GM11168 (cell line): ENCODE results near the gene SMC1B.
"Not testable (repeated sequence)": the region's sequence is repeated elsewhere in the genome, so short reads cannot be mapped to it uniquely, and the experiment has no call there.

Experiments used
- in situ Hi-C: fragments of 300-500 bp; cut with MboI; formaldehyde crosslinking; loops from one replicate; pipeline ENCODE4 v1.12.0; 2022; ENCODE audit warnings: low sequenced_read_pairs; ENCODE audit not compliant: unreplicated experiment

SMC1B gene

DNA sequence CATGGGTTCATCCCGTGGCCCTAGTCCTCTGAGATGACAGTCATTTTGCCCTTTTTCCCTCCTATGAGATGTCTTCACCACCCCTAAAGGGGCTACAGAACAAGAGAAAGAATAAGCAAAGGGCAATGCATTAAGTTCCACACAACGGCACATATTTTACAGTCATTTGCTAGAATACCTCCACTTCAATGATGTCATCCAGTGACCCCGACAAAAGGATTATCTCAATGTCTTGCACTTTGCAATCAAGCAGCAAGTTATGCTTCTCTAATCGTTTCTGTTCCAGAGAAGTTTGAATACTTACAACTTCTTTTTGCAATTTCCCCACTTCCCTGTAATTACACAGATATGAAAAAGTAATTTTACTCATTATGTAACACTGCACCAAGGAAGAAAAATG lies 53.8 kb downstream of the SMC1B start:
- in situ Hi-C loops: no loop called here

DNA sequence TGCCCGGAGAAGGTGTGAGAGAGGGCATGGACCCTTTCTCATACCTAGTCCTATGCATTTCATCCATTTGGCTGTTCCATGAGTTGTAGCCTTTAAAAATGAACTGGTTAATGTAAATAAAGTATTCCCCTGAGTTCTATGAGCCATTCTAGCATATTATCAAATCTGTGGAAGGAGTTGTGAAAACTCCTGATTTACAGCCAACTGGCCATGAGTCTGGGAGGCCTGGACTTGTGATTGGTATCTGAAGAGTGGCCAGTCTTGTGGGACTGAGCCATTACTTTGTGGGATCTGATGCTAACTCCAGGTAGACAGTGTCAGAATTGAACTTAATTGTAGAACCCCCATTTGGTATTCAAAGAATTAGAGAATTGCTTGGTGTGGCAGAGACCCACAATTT lies 55.3 kb downstream of the SMC1B start:
- in situ Hi-C loops: no loop called here

DNA sequence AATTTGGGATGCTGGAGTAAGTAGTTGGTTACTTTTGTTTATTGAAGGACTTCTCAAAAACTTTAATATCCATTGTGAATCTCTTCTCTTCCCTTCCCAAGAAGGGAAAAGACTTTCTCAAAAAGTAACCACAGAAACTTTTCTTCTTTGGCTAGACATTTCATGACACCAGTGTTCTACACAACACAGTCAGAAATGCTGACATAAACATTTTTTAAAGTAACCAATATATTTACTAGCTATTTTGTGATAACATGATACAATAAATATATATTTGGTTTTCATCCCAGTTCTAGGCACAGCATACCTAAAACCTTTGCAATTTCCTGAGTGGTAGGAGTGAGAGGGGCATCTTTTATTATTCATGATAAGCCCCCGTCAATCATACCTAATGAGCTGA lies 55.9 kb downstream of the SMC1B start:
- in situ Hi-C loops: no loop called here

DNA sequence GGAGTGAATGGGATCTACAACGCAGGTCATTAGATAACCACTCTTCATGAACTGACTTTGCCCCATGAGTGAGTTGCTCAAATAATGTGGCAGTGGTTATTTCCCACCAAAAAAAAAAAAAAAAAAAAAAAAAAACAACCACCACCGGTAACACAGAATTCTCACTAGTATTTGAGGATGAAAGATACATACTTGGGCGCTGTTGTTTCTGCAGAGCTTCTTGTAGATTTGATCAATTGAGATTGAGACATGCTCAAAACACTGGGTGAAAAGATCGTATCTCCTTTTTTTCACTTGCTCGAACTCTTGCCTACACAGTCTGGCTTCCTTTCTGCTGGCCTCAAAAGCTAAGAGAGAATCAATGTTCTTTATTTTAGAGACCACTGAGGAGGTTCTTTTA lies 59.6 kb downstream of the SMC1B start:
- in situ Hi-C loops: no loop called here

DNA sequence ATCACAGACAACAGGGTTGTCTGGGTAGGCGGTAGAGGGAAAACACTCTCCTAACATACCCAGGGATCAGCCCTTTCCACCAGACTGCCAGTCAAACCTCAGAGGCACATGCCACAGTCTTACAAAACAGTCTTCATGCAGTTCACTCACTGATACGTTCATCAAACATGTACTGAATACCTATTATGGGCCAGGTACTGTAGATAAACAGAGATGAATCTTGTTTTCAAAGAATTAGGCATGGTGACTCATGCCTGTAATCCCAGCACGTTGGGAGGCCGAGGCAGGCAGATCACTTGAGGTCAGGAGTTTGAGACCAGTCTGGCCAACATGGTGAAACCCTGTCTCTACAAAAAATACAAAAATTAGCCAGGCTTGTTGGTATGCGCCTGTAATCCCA lies 60.6 kb downstream of the SMC1B start:
- in situ Hi-C loops: not testable (repeated sequence)

DNA sequence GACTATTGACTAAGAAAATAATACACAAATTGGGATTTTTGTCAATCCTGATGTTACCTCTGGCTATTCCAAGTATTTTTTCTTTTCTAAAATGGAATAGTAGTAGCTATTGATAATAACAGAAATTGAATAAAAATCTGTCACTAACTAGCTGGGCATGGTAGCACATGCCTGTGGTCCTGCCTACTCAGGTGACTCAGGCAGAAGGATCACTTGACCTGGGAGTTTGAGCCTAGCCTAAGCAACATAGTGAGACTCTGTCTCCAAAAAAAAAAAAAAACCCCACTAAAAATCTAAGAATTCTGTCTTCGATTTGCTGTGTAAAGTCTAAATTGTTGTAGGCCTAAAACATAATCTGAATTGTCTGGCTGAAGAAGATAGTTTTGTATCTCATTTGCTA lies 61.4 kb downstream of the SMC1B start:
- in situ Hi-C loops: no loop called here

DNA sequence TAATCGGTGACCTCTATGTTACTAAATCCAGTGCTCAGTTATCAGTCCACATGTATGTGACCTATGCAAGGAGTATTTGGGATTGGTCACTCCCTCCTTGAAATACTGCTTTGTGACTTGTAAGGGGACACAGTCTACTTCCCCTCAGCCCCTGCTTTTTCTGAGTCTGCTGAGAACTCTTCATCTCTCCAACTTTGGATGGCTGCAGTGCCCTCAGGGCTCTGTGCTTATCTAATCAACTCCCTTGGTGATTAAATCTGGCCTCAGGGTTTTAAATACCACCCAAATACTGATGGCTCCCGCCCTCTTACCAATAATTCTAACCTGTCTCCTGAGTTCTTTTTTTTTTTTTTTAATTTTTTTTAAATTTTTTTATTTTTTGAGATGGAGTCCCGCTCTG lies 63.5 kb downstream of the SMC1B start:
- in situ Hi-C loops: no loop called here

DNA sequence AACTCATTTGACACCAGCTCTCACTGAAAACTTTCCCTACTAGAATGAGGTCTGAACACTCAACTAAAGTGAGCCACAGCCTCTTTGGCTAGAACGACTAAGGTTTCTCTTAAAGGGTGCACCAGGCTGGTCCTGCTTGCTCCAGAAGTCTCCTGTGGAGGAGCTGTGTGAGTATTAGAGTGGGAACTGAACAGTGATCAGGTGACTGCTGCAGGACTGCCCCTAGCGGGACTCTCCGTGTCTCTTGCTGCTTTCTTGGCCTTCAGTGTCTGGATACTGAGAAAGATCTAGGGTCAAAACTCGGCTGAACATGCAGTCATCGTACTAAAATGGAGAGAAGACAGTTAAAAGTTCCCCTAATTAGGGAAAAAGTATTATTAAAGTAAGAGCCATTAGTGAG lies 69.1 kb downstream of the SMC1B start:
- in situ Hi-C loops: no loop called here

DNA sequence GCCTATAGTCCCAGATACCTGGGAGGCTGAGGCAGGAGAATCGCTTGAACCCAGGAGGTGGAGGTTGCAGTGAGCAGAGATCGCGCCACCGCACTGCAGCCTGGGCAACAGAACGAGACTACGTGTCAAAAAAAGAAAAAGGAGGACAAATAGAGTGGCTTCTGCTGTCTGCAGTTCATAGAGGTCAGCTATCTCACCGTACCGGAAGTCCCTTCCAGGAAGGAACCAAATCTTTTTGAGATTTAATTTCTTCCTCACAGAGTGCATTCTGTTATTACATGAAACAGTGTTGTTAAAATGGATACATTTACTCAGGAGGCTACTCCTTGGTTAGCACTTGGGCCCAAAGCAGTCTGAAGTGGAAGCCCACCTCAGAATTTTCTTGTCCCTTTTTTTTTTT lies 70.3 kb downstream of the SMC1B start:
- in situ Hi-C loops: no loop called here

DNA sequence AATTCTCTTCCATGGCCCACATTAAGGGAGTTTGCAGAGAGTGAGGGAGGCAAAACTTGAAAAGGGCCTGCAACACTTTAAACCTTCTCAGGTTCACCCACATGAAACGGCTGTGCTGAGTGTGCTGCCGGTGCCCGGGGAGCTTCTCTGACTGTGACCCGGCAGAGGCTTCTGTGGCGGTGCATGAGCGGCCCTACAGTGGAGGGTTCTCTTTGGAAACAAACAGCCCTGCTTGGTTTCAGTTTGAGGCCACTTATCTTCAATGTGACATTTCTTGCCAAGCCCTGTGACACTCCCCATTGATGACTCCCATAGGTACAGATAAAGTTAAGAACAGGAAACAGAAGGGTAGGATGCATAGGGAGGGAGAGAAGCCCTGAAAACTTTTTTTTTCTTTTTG lies 71.9 kb downstream of the SMC1B start:
- in situ Hi-C loops: no loop called here

DNA sequence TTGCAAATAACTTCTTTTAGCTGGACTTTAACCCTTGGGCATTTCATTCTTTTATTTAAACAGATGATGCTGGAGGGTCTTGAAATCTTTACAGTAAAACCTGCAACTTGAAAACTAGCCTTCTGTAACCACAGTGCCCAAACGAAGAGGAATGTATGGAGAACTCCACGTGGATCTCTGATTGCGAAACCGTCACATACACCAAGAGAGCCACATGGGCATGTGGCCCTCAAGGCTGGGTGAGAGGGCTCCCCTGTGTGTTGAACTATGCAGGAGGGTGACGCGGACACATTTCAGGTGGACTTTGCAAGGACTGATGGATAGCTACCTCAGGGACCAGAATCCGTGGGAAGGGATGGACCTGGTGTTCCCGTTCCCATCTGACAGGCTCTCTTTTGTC lies 73.1 kb downstream of the SMC1B start:
- in situ Hi-C loops: no loop called here

DNA sequence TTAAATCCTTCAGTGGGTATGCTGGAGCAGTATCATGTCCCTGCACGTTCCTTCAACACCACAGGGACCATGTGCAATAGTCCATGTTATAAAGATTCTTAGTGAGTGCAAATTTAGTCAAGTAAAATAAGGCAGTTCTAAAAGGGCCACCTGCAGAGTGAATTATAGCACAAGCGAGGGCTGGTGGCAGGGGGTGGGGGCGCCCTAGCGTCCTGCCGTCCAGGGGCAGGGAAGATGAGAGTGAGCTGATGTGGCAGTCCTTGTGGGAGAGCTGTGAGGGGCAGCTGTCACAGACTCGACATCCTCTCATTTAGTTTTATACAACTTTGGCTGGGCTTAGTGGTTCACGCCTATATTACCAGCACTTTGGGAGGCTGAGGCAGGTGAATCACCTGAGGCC lies 74.6 kb downstream of the SMC1B start:
- in situ Hi-C loops: no loop called here

DNA sequence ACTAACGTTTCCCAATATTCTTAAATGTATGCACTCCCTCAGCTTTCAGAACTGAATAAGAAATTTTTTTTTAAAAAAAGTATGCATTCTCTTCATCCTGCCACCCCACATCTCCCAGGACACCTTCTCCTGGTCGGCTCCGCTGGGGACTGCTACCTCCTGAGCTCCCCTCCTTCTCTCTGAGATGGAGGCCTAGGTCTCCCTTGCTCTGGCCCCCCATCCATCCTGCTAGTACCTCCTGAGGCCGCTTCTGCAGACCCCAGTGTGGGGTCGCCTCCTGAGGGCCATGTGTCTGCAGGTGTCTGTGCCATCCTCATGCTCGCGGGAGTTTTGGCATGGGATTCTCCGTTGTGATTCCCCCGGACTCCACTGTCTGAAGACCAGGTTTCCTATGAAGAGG lies 75.9 kb downstream of the SMC1B start:
- in situ Hi-C loops: no loop called here

DNA sequence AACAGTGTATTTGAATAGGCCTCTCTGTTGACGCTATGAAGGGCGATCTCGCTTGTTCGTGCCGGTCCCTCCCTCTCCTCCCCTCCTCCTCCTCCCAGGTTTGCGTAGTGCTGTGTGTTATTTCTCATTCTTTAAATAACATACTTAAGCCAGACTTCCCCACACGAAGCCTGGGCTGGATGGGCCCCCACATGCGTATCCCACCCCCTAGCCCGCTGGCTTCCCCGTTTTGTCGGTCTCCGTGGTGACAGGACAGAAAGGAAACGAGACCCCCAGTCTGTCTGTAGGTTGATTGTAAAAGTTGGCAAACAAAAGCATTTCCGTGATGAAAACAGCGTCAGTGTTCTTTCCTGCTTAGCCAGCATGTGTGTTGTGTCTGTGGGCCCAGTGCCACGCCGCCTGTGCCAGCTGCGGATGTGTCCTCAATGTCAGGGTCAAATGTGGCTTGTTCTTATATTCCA lies 76.4 kb downstream of the SMC1B start:
- in situ Hi-C loops: no loop called here

DNA sequence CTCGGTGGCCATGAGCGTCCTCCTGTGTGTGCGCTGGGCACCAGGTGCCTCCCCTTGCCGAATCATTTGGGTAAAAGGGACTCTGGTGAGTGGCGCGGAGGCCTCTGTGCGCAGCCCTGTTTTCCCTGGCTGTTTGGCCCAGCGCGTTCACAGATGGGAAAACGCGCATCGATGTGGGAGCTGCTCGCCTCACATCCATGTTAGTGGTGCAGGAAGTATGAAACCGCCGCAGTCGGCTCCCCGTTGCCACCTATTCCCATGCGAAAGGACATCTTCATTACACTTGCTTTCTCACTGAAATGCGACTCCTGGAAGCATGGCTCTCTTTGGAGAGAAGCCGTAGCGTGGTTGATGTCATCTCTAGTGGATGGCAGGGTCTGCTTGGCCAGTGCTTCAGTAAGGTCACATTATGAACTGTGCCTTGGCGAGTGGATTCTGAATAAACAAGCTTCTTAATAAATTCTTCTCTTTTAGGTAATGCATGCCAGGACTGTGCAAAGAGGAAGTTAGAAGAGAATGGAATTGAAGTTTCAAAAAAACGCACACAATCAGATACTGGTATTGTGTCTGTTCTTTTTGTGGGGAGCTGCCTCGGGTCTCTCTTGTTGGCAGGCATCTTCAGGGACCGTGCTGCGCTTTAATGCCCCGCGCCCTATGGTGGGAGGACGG lies 77.4 kb downstream of the SMC1B start:
- in situ Hi-C loops: no loop called here

DNA sequence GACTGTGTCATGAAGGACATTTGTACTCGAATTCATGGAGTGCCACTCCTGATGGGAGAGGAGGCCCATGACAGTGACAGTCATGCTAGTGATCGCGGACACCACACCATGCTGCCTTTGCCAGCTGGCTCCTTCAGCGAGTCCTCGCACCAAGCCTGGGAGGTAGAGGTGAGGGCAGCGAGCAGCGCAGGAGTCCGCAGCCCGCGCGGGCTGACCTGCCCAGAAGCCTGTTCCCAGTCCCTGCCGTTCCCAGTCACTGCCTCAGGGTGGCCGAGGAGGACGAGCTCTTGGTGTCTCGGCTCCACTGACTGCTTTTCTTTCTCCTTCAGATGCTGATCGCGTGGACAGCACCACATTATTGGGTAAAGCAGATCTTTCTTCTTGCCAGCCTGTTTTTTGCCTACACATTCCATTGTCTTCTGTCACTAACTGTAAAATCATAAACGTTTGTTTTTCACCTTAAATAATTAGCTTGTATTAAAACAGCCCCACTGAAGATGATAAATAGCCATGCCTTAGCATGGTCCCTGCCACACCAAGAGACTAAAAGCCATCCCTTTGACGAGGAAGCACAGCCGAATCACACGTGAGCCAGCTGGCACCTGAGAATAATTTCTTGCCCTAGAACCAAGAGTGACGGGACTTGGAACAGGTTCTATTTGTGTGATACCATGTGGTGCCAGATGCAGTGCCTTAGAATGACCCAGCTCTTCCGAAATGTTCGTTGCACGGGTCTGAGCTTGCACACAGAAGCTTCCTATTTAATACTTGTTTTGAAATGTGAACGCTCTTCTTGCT lies 78.2 kb downstream of the SMC1B start:
- in situ Hi-C loops: no loop called here

DNA sequence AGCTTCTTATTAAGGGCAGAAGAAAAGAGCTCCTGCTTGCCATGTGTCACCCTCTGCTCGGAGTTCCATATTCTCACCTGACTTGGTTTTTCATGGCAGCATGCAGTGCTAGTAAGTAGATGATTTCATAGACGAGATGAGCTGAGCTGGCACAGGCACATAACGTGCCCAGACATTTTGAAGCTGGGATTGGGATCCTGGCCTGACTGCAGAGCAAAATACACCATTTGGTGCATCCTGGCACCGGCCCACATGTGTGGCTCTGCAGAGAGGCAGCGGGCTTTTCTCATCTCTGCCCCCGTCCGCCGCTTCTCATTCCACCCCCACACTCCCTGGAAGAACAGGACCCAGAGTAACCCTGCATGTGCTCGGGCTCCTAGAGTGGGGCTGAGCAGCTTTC lies 78.9 kb downstream of the SMC1B start:
- in situ Hi-C loops: no loop called here

DNA sequence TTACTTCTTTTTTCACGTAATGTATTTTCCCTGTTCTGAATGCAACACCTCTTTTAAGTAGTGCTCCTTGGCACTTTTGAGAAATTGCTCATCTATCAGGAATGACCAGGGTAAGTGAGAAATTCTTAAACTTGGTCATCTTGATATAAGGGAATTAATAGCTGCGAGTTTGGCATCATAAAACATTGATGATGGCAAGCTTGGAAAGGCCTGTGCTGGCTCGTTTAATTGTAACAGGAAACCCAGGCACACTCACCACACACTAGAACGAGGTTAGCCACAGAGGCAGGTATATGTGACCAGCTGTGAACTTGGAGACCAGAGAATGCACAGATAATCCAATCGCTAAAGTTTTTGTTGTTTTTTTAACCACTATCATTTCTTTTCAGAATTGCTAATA lies 79.3 kb downstream of the SMC1B start:
- in situ Hi-C loops: no loop called here

DNA sequence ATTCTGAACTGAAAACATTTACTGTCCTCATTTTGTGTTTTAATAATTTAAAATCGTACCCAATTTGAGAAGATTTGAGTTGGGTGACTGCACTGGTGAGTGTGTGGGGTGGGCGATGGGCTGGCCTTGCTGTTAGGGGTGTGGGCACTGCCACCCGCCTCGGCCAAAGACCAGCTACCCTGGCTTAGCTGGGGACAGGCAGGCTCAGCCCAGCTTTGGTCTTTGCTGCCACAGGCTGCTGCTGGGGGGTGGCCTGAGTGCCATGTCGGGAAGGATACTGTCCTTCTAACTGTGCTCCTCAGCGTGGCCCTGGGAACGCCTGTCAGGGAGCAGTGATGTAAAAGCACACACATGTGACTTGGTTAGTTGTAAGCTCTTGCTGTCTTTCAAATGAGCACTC lies 81.4 kb downstream of the SMC1B start:
- in situ Hi-C loops: no loop called here

DNA sequence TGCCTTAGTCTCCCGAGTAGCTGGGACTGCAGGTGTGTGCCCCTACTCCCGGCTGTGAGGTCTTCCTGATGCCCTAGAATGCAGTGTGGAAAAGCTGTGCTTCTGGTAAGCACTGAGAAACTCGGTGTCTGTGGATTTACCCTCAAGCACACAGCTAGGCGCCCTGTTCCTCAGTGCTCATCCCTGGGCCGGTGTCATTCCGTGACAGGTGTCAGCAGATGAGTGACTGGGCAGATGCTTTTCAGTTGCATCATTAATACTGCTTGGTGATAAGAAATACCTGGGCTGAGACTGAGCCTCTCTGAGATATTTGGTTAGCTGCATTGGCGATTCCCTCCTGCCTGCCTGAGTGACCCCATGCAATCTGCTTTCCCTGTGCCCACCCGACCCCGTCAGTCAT lies 81.9 kb downstream of the SMC1B start:
- in situ Hi-C loops: no loop called here

DNA sequence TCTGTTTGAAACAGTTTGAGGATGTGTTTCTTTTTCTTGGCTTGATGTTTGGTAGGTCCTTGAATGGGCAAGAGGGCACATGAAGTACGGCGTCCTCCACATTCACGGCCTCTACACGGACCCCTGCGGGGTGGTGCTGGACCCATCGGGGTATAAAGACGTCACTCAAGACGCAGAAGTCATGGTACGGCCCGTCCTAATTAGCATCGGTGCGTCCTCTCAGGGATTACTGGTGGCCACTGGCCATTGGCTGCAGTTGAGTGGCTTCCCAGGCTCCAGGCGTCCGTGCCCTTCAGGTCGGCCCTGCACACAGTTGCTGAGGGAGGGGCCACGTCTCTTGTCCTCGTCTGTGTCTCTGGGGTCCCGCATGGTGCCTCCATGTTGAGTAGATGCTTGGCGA lies 82.9 kb downstream of the SMC1B start:
- in situ Hi-C loops: no loop called here

DNA sequence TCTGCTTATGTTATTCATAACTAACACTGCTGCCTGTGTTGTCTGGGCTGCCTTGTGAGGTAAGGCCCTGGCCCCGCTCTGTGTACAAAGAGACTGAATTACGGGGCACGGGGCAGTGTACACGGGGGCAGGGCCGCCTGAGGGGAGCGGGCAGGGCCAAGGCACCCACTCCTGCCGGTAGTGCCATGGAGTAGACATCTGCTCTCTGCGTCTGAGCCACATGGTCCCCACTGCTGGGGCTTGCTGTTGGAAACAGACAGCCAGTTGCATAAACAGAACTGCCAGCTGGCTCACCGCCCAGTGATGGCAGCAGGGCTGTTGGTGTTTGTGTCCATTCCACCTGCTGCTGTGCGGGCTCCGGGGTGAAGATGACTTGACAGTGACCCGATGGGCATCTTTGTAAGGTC lies 83.9 kb downstream of the SMC1B start:
- in situ Hi-C loops: no loop called here
